Measurements from ENCODE around the gene ESRRA.

The ESRRA gene

DNA sequence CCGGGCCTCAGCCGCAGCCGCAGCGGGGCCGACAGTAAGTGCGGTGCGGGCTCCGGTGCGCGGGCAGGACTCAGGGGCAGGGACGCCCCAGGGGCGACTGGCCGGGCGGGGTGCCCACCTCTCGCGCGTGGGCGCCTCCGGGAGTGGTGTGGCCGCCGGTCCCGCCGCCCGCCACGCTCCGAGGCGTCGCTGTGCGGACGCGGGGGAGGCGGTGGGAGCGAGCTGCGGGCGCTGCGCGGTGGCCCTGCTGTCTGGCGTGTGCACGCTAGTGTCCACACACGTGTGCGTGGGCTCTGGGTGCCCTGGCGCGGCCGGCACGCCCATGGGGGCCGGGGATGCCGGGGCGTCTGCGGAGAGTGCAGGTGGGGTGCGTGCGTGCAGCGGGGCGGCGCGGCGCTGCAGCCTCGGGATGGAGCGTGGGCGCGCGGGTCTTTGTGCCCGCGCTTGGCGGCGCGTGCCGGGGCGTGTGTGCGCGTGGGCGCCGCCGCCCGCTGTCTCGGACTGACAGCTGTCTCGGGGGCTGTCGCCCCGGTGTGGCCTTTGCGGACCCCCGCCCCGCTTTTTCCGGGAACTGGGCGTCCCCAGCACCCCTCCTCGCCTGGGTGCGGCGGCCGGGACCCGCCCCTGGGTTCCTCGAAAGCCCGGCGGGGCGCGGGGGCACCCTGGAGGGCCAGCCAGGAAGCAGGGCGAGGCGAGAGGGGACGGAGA lies 13.4 kb upstream of the ESRRA start:
- H2AFZ ChIP-seq (ENCODE audit: low read depth) = no peak overlapping the region
- H3K4me3 ChIP-seq (IDR thresholded peaks at IDR 0.05; ENCODE audit: insufficient read depth, low read depth, low read length) = no peak overlapping the region
- no peaks in the 10 kb centered on the region for H4K20me1 ChIP-seq (ENCODE audit: insufficient read depth)
- H3K4me1 ChIP-seq (ENCODE audit: low read depth, poor library complexity, severe bottlenecking) = peaks cover 2% of the 10 kb centered on the region
- no peak overlapping the region for H3K9ac ChIP-seq
- no peak overlapping the region for H3K27ac ChIP-seq
- no peaks in the 10 kb centered on the region for H3K36me3 ChIP-seq (ENCODE audit: insufficient read depth)
- TF ChIP-seq, protein P1, sequence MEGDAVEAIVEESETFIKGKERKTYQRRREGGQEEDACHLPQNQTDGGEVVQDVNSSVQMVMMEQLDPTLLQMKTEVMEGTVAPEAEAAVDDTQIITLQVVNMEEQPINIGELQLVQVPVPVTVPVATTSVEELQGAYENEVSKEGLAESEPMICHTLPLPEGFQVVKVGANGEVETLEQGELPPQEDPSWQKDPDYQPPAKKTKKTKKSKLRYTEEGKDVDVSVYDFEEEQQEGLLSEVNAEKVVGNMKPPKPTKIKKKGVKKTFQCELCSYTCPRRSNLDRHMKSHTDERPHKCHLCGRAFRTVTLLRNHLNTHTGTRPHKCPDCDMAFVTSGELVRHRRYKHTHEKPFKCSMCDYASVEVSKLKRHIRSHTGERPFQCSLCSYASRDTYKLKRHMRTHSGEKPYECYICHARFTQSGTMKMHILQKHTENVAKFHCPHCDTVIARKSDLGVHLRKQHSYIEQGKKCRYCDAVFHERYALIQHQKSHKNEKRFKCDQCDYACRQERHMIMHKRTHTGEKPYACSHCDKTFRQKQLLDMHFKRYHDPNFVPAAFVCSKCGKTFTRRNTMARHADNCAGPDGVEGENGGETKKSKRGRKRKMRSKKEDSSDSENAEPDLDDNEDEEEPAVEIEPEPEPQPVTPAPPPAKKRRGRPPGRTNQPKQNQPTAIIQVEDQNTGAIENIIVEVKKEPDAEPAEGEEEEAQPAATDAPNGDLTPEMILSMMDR (conservative IDR thresholded peaks at IDR 0.05; ENCODE audit: low read depth, low read length) = no peak
- H3K27me3 ChIP-seq (ENCODE audit: insufficient read depth, low read depth) = no peaks in the 10 kb centered on the region; the same call in 1 of the 2 replicates
- H3K4me2 ChIP-seq = no peak overlapping the region
- H3K79me2 ChIP-seq (ENCODE audit: insufficient read depth, low read depth) = no peaks in the 10 kb centered on the region

DNA sequence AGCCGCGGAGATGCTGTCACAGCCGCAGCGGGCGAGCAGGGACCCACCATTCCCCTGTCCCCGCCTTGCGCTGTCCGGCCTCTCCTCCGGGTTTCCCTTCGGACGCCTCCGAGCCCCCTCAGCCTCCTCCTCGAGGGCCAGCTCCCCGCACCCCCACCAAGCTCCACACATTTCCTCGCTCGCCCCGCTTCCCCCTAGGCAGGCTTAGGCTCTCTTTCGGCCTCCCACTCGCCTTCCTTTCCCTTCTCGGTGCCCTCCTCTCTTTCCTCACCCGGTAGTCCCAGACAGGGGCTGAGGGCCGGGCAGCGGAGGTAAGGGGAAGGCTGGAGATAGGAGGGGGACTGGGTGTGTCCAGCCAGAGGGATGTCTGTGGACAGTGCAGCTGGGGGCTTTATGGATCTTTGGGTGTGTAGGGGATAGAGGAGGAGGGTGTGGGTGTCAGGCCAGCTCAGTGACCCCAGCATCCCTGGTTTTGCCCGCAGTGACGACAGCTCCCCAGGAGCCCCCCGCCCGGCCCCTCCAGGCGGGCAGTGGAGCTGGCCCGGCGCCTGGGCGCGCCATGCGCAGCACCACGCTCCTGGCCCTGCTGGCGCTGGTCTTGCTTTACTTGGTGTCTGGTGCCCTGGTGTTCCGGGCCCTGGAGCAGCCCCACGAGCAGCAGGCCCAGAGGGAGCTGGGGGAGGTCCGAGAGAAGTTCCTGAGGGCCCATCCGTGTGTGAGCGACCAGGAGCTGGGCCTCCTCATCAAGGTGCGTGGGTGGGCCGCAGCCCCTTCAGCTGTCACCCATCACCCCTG lies 12.7 kb upstream of the ESRRA start:
- TF ChIP-seq, protein P1 (conservative IDR thresholded peaks at IDR 0.05; ENCODE audit: low read depth, low read length) = no peak
- Histone ChIP-seq H4K20me1 (ENCODE audit: insufficient read depth) (no peaks in the 10 kb centered on the region), H3K4me3 (IDR thresholded peaks at IDR 0.05; ENCODE audit: insufficient read depth, low read depth, low read length) (no peak overlapping the region), H3K27ac (no peak overlapping the region), H2AFZ (ENCODE audit: low read depth) (no peak overlapping the region), H3K4me1 (ENCODE audit: low read depth, poor library complexity, severe bottlenecking) (no peaks in the 10 kb centered on the region), H3K36me3 (ENCODE audit: insufficient read depth) (no peaks in the 10 kb centered on the region), H3K27me3 (ENCODE audit: insufficient read depth, low read depth) (no peaks in the 10 kb centered on the region; the same call in 1 of the 2 replicates), H3K79me2 (ENCODE audit: insufficient read depth, low read depth) (no peaks in the 10 kb centered on the region), H3K9ac (no peak overlapping the region), H3K4me2 (no peak overlapping the region)

DNA sequence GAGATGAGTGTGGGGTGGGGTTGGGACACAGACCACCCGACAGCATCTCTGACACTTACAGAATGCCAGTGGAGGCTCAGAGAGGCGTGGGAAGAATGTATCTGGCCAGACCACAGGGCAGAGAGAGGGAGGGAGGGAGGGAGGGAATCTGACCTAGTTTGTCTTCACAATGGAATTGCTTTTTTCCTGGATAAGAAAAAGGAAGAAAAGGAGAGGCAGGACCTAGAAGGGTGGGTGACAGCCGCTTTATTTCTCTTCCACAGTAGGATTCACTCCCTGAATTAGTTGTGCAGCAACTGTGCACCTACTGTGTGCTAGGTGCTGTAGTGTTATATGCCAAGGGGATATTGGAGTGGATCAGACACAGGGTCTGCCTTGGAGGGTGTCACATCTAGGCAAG lies 10.6 kb upstream of the ESRRA start:
- Histone ChIP-seq H3K27ac (no peak overlapping the region), H2AFZ (ENCODE audit: low read depth) (no peak overlapping the region), H3K4me1 (ENCODE audit: low read depth, poor library complexity, severe bottlenecking) (no peaks in the 10 kb centered on the region), H3K36me3 (ENCODE audit: insufficient read depth) (no peaks in the 10 kb centered on the region), H3K4me2 (no peak overlapping the region), H3K79me2 (ENCODE audit: insufficient read depth, low read depth) (no peaks in the 10 kb centered on the region), H4K20me1 (ENCODE audit: insufficient read depth) (no peaks in the 10 kb centered on the region), H3K27me3 (ENCODE audit: insufficient read depth, low read depth) (peaks cover 4% of the 10 kb centered on the region; the same call in 1 of the 2 replicates), H3K4me3 (IDR thresholded peaks at IDR 0.05; ENCODE audit: insufficient read depth, low read depth, low read length) (no peak overlapping the region), H3K9ac (no peak overlapping the region)
- TF ChIP-seq, protein P1 (conservative IDR thresholded peaks at IDR 0.05; ENCODE audit: low read depth, low read length) = no peak

DNA sequence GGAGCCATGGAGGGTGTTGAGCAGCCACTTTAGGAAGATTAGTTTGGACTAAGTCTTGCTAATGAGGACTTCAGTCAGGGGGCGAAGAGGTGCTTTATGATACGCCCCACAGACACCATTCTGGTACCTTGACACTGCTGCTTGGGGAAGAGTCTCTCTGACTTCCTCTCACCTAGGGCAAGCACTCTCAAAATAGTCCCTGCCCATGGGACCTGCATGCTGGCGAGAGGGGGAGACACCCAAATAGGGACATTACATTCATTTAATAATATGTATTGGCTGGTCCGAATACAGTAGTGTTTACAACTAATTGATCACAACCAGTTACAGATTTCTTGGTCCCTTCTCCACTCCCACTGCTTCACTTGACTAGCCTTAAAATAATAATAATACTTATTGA lies 9.6 kb upstream of the ESRRA start:
- Histone ChIP-seq H3K4me3 (IDR thresholded peaks at IDR 0.05; ENCODE audit: insufficient read depth, low read depth, low read length) (no peak overlapping the region), H3K27me3 (ENCODE audit: insufficient read depth, low read depth) (peaks cover 13% of the 10 kb centered on the region), H3K9ac (no peak overlapping the region), H2AFZ (ENCODE audit: low read depth) (no peak overlapping the region), H4K20me1 (ENCODE audit: insufficient read depth) (no peaks in the 10 kb centered on the region), H3K79me2 (ENCODE audit: insufficient read depth, low read depth) (no peaks in the 10 kb centered on the region), H3K4me1 (ENCODE audit: low read depth, poor library complexity, severe bottlenecking) (peaks cover 2% of the 10 kb centered on the region), H3K4me2 (no peak overlapping the region), H3K36me3 (ENCODE audit: insufficient read depth) (no peaks in the 10 kb centered on the region), H3K27ac (no peak overlapping the region)
- TF ChIP-seq, protein P1 (conservative IDR thresholded peaks at IDR 0.05; ENCODE audit: low read depth, low read length) = no peak
